Neural crest cell (in vitro differentiated cells): ENCODE results near the gene SLC35G6. TPM values are rescaled to one million over a fixed set of nuclear protein-coding genes. Genes with fewer than 3 reads are reported as not detected.
A peak's percentile ranks its signal among the peaks of the same experiment; 100 is the strongest.
"Not testable (repeated sequence)": the region's sequence is repeated elsewhere in the genome, so short reads cannot be mapped to it uniquely, and the experiment has no call there.

Source experiments
- DNase-seq: peaks from one replicate; pipeline ENCODE4 v3.0.0; 2021; ENCODE audit warnings: low read depth, mixed read lengths, low spot score
- H3K27ac Mint-ChIP-seq: one replicate; pipeline ENCODE4 v1.8.0; 2021; ENCODE audit warnings: mild to moderate bottlenecking, mixed read lengths; ENCODE audit not compliant: unreplicated experiment
- H3K27me3 Mint-ChIP-seq: 2 replicates; pipeline ENCODE4 v1.8.0; 2021; ENCODE audit warnings: low read depth, mild to moderate bottlenecking, mixed read lengths
- H3K36me3 Mint-ChIP-seq: 2 replicates; pipeline ENCODE4 v1.8.0; 2021; ENCODE audit warnings: low read depth, mild to moderate bottlenecking, mixed read lengths
- H3K4me1 Mint-ChIP-seq: 2 replicates; pipeline ENCODE4 v1.8.0; 2021; ENCODE audit warnings: mixed read lengths
- H3K4me3 Mint-ChIP-seq: one replicate; pipeline ENCODE4 v1.8.0; 2021; ENCODE audit warnings: mild to moderate bottlenecking, mixed read lengths
- H3K9me3 Mint-ChIP-seq: 2 replicates; pipeline ENCODE4 v1.8.0; 2021; ENCODE audit warnings: mixed read lengths
- total RNA-seq: library from RNA; stranded (reverse); gene quantifications from 2 replicates; pipeline ENCODE4 v1.2.1, GENCODE V29; 2021
- TF ChIP-seq, protein P1 (sequence below): fragments of 200-600 bp; sonication (generic); conservative IDR thresholded peaks from 2 replicates; pipeline ENCODE4 v1.5.0; 2021; ENCODE audit warnings: antibody characterized with exemption, mild to moderate bottlenecking

Gene SLC35G6
- total RNA-seq, 1 donor from 2014 or later = not detected

GRCh38 chr17:7467498-7467897, 13.7 kb upstream of the SLC35G6 start:
- DNase-seq = no peak
- TF ChIP-seq, protein P1, sequence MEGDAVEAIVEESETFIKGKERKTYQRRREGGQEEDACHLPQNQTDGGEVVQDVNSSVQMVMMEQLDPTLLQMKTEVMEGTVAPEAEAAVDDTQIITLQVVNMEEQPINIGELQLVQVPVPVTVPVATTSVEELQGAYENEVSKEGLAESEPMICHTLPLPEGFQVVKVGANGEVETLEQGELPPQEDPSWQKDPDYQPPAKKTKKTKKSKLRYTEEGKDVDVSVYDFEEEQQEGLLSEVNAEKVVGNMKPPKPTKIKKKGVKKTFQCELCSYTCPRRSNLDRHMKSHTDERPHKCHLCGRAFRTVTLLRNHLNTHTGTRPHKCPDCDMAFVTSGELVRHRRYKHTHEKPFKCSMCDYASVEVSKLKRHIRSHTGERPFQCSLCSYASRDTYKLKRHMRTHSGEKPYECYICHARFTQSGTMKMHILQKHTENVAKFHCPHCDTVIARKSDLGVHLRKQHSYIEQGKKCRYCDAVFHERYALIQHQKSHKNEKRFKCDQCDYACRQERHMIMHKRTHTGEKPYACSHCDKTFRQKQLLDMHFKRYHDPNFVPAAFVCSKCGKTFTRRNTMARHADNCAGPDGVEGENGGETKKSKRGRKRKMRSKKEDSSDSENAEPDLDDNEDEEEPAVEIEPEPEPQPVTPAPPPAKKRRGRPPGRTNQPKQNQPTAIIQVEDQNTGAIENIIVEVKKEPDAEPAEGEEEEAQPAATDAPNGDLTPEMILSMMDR = no peak
- Mint-ChIP-seq H3K4me1 (peaks cover 14% of the 10 kb centered on the region), H3K36me3 (no peaks in the 10 kb centered on the region), H3K4me3 (peak overlapping the region; percentile 32), H3K27ac (peak overlapping the region; percentile 27), H3K27me3 (no peaks in the 10 kb centered on the region), H3K9me3 (no peaks in the 10 kb centered on the region)

DNA sequence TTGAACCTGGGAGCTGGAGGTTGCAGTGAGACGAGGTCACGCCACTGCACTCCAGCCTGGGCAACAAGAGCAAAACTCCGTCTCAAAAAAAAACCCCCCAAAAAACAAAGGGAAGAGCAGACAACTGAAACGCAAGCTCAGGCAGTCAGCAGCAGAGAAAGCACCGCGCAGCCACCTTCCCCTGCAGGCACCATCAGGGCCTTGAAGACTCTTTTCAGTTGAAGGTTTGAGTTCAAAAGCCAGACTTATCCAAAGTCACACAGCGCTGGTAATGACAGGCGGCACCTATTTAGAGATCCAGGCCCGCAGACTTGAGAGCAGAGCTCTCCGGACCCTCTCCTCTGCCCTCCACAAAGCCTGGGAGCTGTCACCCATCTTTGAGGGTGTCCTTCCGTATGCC, 13.0 kb upstream of the SLC35G6 start:
- no peaks in the 10 kb centered on the region for H3K27me3 Mint-ChIP-seq
- no peak overlapping the region for H3K27ac Mint-ChIP-seq
- no peaks in the 10 kb centered on the region for H3K36me3 Mint-ChIP-seq
- no peaks in the 10 kb centered on the region for H3K9me3 Mint-ChIP-seq
- TF ChIP-seq, protein P1 = no peak
- H3K4me3 Mint-ChIP-seq = no peak overlapping the region
- peaks cover 14% of the 10 kb centered on the region for H3K4me1 Mint-ChIP-seq
- DNase-seq = no peak

GRCh38 chr17:7468804-7469389, 12.3 kb upstream of the SLC35G6 start:
- TF ChIP-seq, protein P1 = no peak
- DNase-seq = no peak
- peaks cover 14% of the 10 kb centered on the region for H3K4me1 Mint-ChIP-seq
- no peaks in the 10 kb centered on the region for H3K27me3 Mint-ChIP-seq
- H3K4me3 Mint-ChIP-seq = no peak overlapping the region
- no peaks in the 10 kb centered on the region for H3K9me3 Mint-ChIP-seq
- H3K27ac Mint-ChIP-seq = no peak overlapping the region
- H3K36me3 Mint-ChIP-seq = no peaks in the 10 kb centered on the region

DNA sequence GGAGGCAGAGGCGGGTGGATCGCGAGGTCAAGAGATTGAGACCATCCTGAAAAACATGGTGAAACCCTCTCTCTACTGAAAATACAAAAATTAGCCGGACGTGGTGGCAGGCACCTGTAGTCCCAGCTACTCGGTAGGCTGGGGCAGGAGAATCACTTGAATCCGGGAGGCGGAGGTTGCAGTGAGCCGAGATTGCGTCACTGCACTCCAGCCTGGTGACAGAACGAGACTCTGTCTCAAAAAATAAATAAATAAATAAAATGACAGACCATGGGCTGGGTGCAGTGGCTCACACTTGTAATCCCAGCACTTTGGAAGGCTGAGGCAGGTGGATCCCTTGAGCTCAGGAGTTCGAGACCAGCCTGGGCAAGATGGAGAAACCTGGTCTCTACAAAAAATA, 11.4 kb upstream of the SLC35G6 start:
- not testable (repeated sequence) for H3K27ac Mint-ChIP-seq, H3K27me3 Mint-ChIP-seq, DNase-seq, H3K36me3 Mint-ChIP-seq, H3K9me3 Mint-ChIP-seq, H3K4me3 Mint-ChIP-seq
- peaks cover 14% of the 10 kb centered on the region for H3K4me1 Mint-ChIP-seq

- DNase-seq, H3K27ac Mint-ChIP-seq, H3K4me3 Mint-ChIP-seq, H3K36me3 Mint-ChIP-seq, H3K27me3 Mint-ChIP-seq, H3K9me3 Mint-ChIP-seq: not testable (repeated sequence)
- peaks cover 14% of the 10 kb centered on the region for H3K4me1 Mint-ChIP-seq
Observed at GRCh38 chr17:7470457-7470973, 10.7 kb upstream of the SLC35G6 start.

DNA sequence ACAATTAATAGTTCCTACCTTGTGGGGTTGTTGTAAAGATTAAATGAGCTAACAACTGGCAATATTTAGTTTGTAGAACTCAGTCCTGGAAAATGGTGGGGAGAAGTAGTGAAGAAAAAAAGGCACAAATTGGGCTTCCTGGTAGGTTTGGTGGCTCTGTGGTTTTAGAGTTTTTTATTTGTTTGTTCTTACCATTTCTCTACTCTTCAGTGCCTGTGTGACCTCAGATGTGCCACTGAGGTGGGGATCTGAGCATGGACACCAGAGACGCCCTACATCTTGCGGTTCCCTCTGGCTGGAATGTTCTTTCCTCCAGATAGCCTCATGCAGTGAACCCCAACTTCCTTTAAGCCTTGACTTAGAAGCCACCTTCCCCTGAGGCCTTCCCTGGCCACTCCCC, 9.5 kb upstream of the SLC35G6 start:
- H3K9me3 Mint-ChIP-seq = no peaks in the 10 kb centered on the region
- peak overlapping the region; percentile 75 for H3K27ac Mint-ChIP-seq
- TF ChIP-seq, protein P1 = no peak
- H3K36me3 Mint-ChIP-seq = no peaks in the 10 kb centered on the region
- H3K4me1 Mint-ChIP-seq = peaks cover 21% of the 10 kb centered on the region
- H3K4me3 Mint-ChIP-seq = no peak overlapping the region
- no peak for DNase-seq
- H3K27me3 Mint-ChIP-seq = no peaks in the 10 kb centered on the region

DNA sequence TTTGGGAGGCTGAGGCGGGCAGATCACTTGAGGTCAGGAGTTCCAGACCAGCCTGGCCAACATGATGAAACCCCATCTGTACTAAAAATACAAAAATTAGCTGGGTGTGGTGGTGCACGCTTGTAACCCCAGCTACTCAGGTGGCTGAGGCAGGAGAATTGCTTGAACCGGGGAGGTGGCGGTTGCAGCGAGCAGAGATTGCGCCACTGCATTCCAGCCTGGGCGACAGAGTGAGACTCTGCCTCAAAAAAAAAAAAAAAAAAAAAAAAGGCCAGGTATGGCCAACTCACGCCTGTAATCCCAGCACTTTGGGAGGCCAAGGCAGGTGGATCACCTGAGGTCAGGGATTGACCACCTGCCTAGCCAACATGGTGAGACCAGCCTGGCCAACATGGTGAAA, 6.5 kb upstream of the SLC35G6 start:
- not testable (repeated sequence) for H3K27me3 Mint-ChIP-seq, H3K9me3 Mint-ChIP-seq, H3K36me3 Mint-ChIP-seq, DNase-seq, H3K4me3 Mint-ChIP-seq, H3K27ac Mint-ChIP-seq
- peaks cover 24% of the 10 kb centered on the region for H3K4me1 Mint-ChIP-seq
